Anterior cingulate cortex (tissue), 58 donors: ENCODE measurements around the gene S100A13.
"Not testable (repeated sequence)": the region's sequence is repeated elsewhere in the genome, so short reads cannot be mapped to it uniquely, and the experiment has no call there.

Experiments
- DNase-seq, 58 donors: peaks; one replicate each; lab custom pipeline; 2025; lab: John Stamatoyannopoulos, UW

The S100A13 gene

GRCh38 chr1:153626904-153627714 lies at the start of gene S100A13:
TSS of gene S100A13 (minus strand) at chr1:153627505. CDS start at chr1:153626472, 1,033 bp downstream.
- DNase-seq = peak in 50 of 58 donors; percentile 14 to 81 (median 48)

GRCh38 chr1:153673511-153673910 lies 46.2 kb upstream of the S100A13 start:
- no peak for DNase-seq

GRCh38 chr1:153671628-153672353 lies 44.5 kb upstream of the S100A13 start:
- peak in 8 of 58 donors; percentile 11 to 57 (median 24) for DNase-seq

- DNase-seq = peak; percentile 50 to 98 (median 91)
Observed at GRCh38 chr1:153670859-153671627, 43.7 kb upstream of the S100A13 start, which contains the start of gene ILF2. TSS of gene ILF2 (minus strand) at chr1:153670993. CDS start at chr1:153670922, 71 bp downstream.

- no peak for DNase-seq
Observed at GRCh38 chr1:153670257-153670858, 43.1 kb upstream of the S100A13 start.

GRCh38 chr1:153669606-153670005 lies 42.3 kb upstream of the S100A13 start:
- DNase-seq = no peak

GRCh38 chr1:153668672-153669071 lies 41.4 kb upstream of the S100A13 start:
- not testable (repeated sequence) for DNase-seq

GRCh38 chr1:153667439-153667838 lies 40.1 kb upstream of the S100A13 start:
- DNase-seq = no peak

- DNase-seq = no peak
Observed at GRCh38 chr1:153663211-153663610, 35.9 kb upstream of the S100A13 start.

GRCh38 chr1:153662269-153662668 lies 35.0 kb upstream of the S100A13 start:
- DNase-seq = no peak

GRCh38 chr1:153661111-153661708 lies 33.9 kb upstream of the S100A13 start:
- no peak for DNase-seq

GRCh38 chr1:153659656-153660055 lies 32.4 kb upstream of the S100A13 start:
- DNase-seq = no peak

- DNase-seq = no peak
Observed at GRCh38 chr1:153659175-153659534, 31.9 kb upstream of the S100A13 start.

- DNase-seq = peak; percentile 53 to 93 (median 86)
Observed at GRCh38 chr1:153658400-153659174, 31.3 kb upstream of the S100A13 start, which contains the start of gene SNAPIN. TSS of gene SNAPIN (plus strand) at chr1:153658703. CDS start at chr1:153658744, 41 bp downstream.

GRCh38 chr1:153655333-153655732 lies 28.0 kb upstream of the S100A13 start:
- no peak for DNase-seq

GRCh38 chr1:153652805-153653500 lies 25.6 kb upstream of the S100A13 start:
- DNase-seq = no peak

GRCh38 chr1:153651771-153652170 lies 24.5 kb upstream of the S100A13 start:
- DNase-seq = no peak

GRCh38 chr1:153649863-153650235 lies 22.5 kb upstream of the S100A13 start:
- peak in 54 of 58 donors; percentile 23 to 90 (median 70) for DNase-seq
